Pancreas (tissue), 10 donors: ENCODE measurements around the gene SLC25A48. TPM values are rescaled to one million over a fixed set of nuclear protein-coding genes. Genes with fewer than 3 reads are reported as not detected.
A peak's percentile ranks its signal among the peaks of the same experiment; 100 is the strongest.

Source experiments
- ATAC-seq, 4 donors: fragments of 200-7000 bp; cut with Tn5 transposase; one replicate each; pipeline versions ENCODE4 v1.8.0 to v1.9.1; 2020; ENCODE audit warnings: mild to moderate bottlenecking in 4 of 4, moderate library complexity in 4 of 4
- DNase-seq, 6 donors: peaks; one replicate each; pipeline ENCODE4 v3.0.0-alpha.2; 2020
- FAIRE-seq: peaks from 2 replicates; lab custom pipeline; 2012; peaks lifted over from hg19 to GRCh38; lab: Jason Lieb, UNC
- H3K27ac ChIP-seq, 4 donors: fragments of 200-600 bp; sonication (generic); 1 replicate in 3 of 4; 2 replicates in 1 of 4; pipeline versions ENCODE4 v1.5.0 to v1.8.0; 2020
- H3K27me3 ChIP-seq, 4 donors: fragments of 200-600 bp; one replicate each; pipeline ENCODE4 v1.8.0; 2021
- H3K36me3 ChIP-seq, 3 donors: fragments of 200-600 bp; sonication (generic) in 1 of 3; one replicate each; pipeline versions ENCODE4 v1.5.0 to v1.8.0; 2020 to 2021
- H3K4me1 ChIP-seq, 3 donors: fragments of 200-600 bp; one replicate each; pipeline ENCODE4 v1.8.0; 2021
- H3K4me3 ChIP-seq, 4 donors: fragments of 200-600 bp; sonication (generic) in 2 of 4; one replicate each; pipeline versions ENCODE4 v1.5.0 to v1.8.0; 2020 to 2021
- H3K9me3 ChIP-seq, 4 donors: fragments of 200-600 bp; one replicate each; pipeline ENCODE4 v1.8.0; 2021
- WGBS, 2 donors: extraction: QIAGEN DNeasy Blood & Tissue Kit; methylation state at CpG; one replicate each; pipeline ENCODE4 v1.1.7; 2013; 5-methylcytosine and 5-hydroxymethylcytosine counted together
- intact Hi-C, 3 donors: fragments of 100-400 bp; cut with DNase I; formaldehyde crosslinking; loops; one replicate each; pipeline versions ENCODE4 v1.11.1 to v1.14.2; 2022
- polyA plus RNA-seq, 2 donors: library from polyadenylated mRNA; stranded (reverse); fragments of 200-250 nt; gene quantifications; one replicate each; pipeline ENCODE4 v1.2.3, GENCODE V29; 2013
- total RNA-seq, 6 donors: library from RNA; stranded (reverse); fragmentation: NEBNext Ultra II Directional in 4 of 6; extraction: Animal tissue kit (Norgen Biotek cat#: 25700) in 4 of 6; gene quantifications; one replicate each; pipeline versions ENCODE4 v1.2.1 to v1.2.4, GENCODE V29; 2021 to 2023
- TF ChIP-seq, protein P1 (sequence below), 4 donors: fragments of 200-600 bp; sonication (generic) in 3 of 4; IDR thresholded peaks; one replicate each; pipeline versions ENCODE4 v1.5.0 to v1.8.0; 2021; ENCODE audit warnings: antibody characterized with exemption in 4 of 4
- donor health status: healthy with polysubstance abuse.
- donor health status: DM: no; HTN: no; CAD: no; lungs with moderate emphysema.
- donor health status: DM: no; HTN: no; CAD: no.
- donor health status: control.
- donor health status: control.
- donor health status: Bipolar disorder and iron deficiency.
- donor health status: DM: yes; HTN: yes; CAD: no.
- donor health status: DM: no; HTN: no; CAD: no.
- donor health status: DM: no; HTN: no; CAD: no.
- donor health status: DM: yes; HTN: yes; CAD: no.

The SLC25A48 gene
- total and polyA plus RNA-seq, 8 donors: 0.37 to 3.2 (median 1.2) TPM

DNA sequence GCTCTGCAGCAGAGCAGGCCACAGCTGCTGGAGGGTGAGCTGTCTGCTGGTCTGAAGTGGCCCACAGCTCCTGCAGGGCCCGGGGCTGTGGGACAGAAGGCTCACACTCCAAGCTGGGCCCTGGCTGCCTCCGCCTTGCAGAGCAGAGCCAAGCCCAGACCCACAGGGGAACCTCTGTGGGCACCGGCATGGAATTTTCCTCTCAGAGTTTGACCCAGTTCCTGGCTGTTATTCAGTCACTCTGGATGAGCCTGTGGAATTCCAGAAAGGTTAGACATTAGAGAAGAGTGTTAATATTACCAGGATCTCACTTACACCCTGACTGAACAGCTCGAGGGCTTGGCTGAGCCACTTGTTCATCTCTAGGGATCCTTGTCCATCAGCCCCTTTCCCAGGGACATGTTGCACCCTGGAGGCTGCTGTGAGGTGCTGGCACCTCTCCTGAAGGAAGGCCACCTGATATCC, 43.7 kb downstream of the SLC25A48 start:
- ATAC-seq (peak in 2 of 4 donors; percentile 53 to 60), FAIRE-seq (no peak), DNase-seq (no peak)
- no peaks in the 10 kb centered on the region for H3K36me3 ChIP-seq
- no peaks in the 10 kb centered on the region for H3K9me3 ChIP-seq
- 55 to 59% methylated on average over 4 of the region's 4 CpGs for WGBS, 2 donors
- no peak overlapping the region for H3K4me3 ChIP-seq
- H3K4me1 ChIP-seq: no peaks in the 10 kb centered on the region
- no peak overlapping the region for H3K27ac ChIP-seq
- no peaks in the 10 kb centered on the region for H3K27me3 ChIP-seq
- TF ChIP-seq, protein P1, sequence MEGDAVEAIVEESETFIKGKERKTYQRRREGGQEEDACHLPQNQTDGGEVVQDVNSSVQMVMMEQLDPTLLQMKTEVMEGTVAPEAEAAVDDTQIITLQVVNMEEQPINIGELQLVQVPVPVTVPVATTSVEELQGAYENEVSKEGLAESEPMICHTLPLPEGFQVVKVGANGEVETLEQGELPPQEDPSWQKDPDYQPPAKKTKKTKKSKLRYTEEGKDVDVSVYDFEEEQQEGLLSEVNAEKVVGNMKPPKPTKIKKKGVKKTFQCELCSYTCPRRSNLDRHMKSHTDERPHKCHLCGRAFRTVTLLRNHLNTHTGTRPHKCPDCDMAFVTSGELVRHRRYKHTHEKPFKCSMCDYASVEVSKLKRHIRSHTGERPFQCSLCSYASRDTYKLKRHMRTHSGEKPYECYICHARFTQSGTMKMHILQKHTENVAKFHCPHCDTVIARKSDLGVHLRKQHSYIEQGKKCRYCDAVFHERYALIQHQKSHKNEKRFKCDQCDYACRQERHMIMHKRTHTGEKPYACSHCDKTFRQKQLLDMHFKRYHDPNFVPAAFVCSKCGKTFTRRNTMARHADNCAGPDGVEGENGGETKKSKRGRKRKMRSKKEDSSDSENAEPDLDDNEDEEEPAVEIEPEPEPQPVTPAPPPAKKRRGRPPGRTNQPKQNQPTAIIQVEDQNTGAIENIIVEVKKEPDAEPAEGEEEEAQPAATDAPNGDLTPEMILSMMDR (IDR thresholded peaks at IDR 0.05): no peak
- intact Hi-C loops: no loop called here

GRCh38 chr5:135879591-135879990, 45.1 kb downstream of the SLC25A48 start:
- WGBS, 2 donors: 86 to 90% methylated on average over 3 of the region's 3 CpGs
- no peak for ATAC-seq
- Histone ChIP-seq H3K36me3 (no peaks in the 10 kb centered on the region), H3K9me3 (no peaks in the 10 kb centered on the region), H3K4me1 (no peaks in the 10 kb centered on the region), H3K4me3 (no peak overlapping the region), H3K27ac (no peak overlapping the region), H3K27me3 (no peaks in the 10 kb centered on the region)
- intact Hi-C loops: no loop called here
- TF ChIP-seq, protein P1 (IDR thresholded peaks at IDR 0.05): no peak
- DNase-seq: no peak
- no peak for FAIRE-seq

- Histone ChIP-seq H3K4me3 (no peak overlapping the region), H3K4me1 (no peaks in the 10 kb centered on the region), H3K27me3 (no peaks in the 10 kb centered on the region), H3K36me3 (no peaks in the 10 kb centered on the region), H3K9me3 (no peaks in the 10 kb centered on the region), H3K27ac (no peak overlapping the region)
- intact Hi-C loops: loop anchor here in 2 of 3 donors (10.0 kb wide), 1 partner anchor 325 kb away; no protein-coding TSS in a partner anchor
- FAIRE-seq (no peak), DNase-seq (no peak), ATAC-seq (no peak)
- WGBS, 2 donors: 75 to 85% methylated on average over 3 of the region's 3 CpGs
- TF ChIP-seq, protein P1 (IDR thresholded peaks at IDR 0.05): no peak
Observed at GRCh38 chr5:135880278-135880677, 45.8 kb downstream of the SLC25A48 start.

- WGBS, 2 donors: 79 to 83% methylated on average over 7 of the region's 7 CpGs
- no peaks in the 10 kb centered on the region for H3K27me3 ChIP-seq
- H3K27ac ChIP-seq: no peak overlapping the region
- H3K4me3 ChIP-seq: no peak overlapping the region
- no peaks in the 10 kb centered on the region for H3K4me1 ChIP-seq
- no peaks in the 10 kb centered on the region for H3K9me3 ChIP-seq
- DNase-seq (no peak), ATAC-seq (no peak), FAIRE-seq (no peak)
- TF ChIP-seq, protein P1 (IDR thresholded peaks at IDR 0.05): no peak
- intact Hi-C loops: loop anchor here in 2 of 3 donors (10.0 kb wide), 1 partner anchor 324 kb away; no protein-coding TSS in a partner anchor
- no peaks in the 10 kb centered on the region for H3K36me3 ChIP-seq
Observed at GRCh38 chr5:135880801-135881200, 46.3 kb downstream of the SLC25A48 start.

DNA sequence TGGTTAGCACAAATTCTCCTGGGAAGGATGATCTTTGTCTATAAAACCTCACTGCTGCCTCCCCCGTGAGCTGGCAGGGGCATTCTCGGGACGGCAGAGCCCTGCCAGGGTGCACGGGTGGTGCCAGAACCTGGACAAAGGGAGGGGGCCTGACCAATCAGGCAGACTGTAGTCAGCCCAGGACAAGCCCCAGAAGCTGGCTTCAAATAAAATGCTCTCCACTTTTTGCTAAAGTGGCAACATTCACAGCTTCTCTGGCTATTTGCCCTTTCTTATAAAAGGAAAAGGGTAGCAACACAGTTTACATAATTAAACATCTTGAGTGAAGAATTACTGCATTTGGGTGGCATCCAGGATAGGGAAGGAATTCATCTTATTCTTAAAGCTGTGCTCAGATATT, 46.8 kb downstream of the SLC25A48 start:
- TF ChIP-seq, protein P1 (IDR thresholded peaks at IDR 0.05): no peak
- intact Hi-C loops: loop anchor here in 2 of 3 donors (10.0 kb wide), 1 partner anchor 324 kb away; no protein-coding TSS in a partner anchor

More for the DNA sequence above, 46.8 kb downstream of the SLC25A48 start:
- DNase-seq (no peak), FAIRE-seq (no peak), ATAC-seq (no peak)
- Histone ChIP-seq H3K4me1 (no peaks in the 10 kb centered on the region), H3K9me3 (no peaks in the 10 kb centered on the region), H3K27me3 (no peaks in the 10 kb centered on the region), H3K36me3 (no peaks in the 10 kb centered on the region), H3K4me3 (no peak overlapping the region), H3K27ac (no peak overlapping the region)
- 68 to 73% methylated on average over 4 of the region's 4 CpGs for WGBS, 2 donors
